Fibroblast of the aortic adventitia (primary cell): ENCODE measurements around the gene DECR2. TPM values are rescaled to one million over a fixed set of nuclear protein-coding genes. Genes with fewer than 3 reads are reported as not detected.
A peak's percentile ranks its signal among the peaks of the same experiment; 100 is the strongest.
"Not testable (repeated sequence)": the region's sequence is repeated elsewhere in the genome, so short reads cannot be mapped to it uniquely, and the experiment has no call there.

Source experiments
- DNase-seq: peaks from one replicate; pipeline ENCODE4 v3.0.0-alpha.2; 2010; ENCODE audit warnings: low read depth
- H3K4me3 ChIP-seq: 2 replicates; pipeline ENCODE4 v1.5.1; 2011; ENCODE audit warnings: low read depth, mild to moderate bottlenecking, control low read depth, low read length, moderate library complexity
- total RNA-seq: library from RNA; depleted of rRNA; stranded (reverse); fragments of >200 nt; gene quantifications from 2 replicates; pipeline ENCODE4 v1.2.3, GENCODE V29; 2012; ENCODE audit warnings: low replicate concordance
- TF ChIP-seq, protein P1 (sequence below): IDR thresholded peaks from 2 replicates; pipeline ENCODE4 v1.5.1; 2011; ENCODE audit warnings: mild to moderate bottlenecking, low read length, control low read depth, inconsistent platforms; ENCODE audit not compliant: insufficient read depth

DECR2 gene
- total RNA-seq, 1 donor, result 8.1 TPM

- DNase-seq, result no peak
- TF ChIP-seq, protein P1, sequence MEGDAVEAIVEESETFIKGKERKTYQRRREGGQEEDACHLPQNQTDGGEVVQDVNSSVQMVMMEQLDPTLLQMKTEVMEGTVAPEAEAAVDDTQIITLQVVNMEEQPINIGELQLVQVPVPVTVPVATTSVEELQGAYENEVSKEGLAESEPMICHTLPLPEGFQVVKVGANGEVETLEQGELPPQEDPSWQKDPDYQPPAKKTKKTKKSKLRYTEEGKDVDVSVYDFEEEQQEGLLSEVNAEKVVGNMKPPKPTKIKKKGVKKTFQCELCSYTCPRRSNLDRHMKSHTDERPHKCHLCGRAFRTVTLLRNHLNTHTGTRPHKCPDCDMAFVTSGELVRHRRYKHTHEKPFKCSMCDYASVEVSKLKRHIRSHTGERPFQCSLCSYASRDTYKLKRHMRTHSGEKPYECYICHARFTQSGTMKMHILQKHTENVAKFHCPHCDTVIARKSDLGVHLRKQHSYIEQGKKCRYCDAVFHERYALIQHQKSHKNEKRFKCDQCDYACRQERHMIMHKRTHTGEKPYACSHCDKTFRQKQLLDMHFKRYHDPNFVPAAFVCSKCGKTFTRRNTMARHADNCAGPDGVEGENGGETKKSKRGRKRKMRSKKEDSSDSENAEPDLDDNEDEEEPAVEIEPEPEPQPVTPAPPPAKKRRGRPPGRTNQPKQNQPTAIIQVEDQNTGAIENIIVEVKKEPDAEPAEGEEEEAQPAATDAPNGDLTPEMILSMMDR, result no peak
- H3K4me3 ChIP-seq, result peak overlapping the region; percentile 74
Observed at GRCh38 chr16:381012-381788, 20.5 kb upstream of the DECR2 start.

- peak; percentile 28 for DNase-seq
- peak within 1 kb of the TSS; percentile 79 for H3K4me3 ChIP-seq
- TF ChIP-seq, protein P1, result no peak
Observed at GRCh38 chr16:381789-382717, 19.6 kb upstream of the DECR2 start, which contains the start of gene PGAP6. PGAP6 (minus strand) TSS chr16:381978; CDS start chr16:381821, 157 bp downstream.

DNA sequence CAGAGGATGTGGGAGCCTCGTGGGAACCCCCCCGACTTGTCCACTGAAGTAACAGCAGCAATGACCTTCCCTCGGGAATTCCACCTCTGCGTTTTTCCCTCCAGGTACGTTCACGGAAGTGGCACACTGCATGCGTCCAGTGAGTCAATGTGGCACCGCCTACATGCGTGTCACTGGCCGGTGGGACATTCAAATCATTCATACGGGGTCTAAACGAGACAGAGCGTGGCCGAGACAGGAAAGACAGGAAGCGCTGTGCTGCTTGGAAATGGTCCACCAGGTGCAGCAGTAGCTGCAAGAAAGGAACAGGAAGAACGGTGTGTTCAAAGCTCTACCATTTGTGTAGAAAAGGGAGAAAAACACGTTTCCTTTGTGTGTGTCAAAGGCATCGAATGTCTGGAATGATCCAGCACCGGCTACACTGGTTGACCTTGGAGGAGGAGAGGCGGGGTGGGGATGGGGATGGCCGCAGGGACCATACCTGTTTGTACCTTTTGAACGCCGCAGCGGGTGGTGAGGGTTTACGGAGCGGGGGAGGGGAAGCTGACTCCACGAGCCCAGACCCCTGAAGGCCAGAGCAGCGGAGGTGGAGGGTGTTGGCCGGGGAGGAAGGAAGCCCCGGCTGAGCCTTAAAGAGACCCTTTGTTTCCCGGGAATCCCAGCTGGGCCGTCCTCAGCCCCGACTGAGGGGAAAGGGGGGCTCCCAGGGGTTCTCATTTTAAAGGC is 18.2 kb upstream of the DECR2 start:
- TF ChIP-seq, protein P1, result no peak
- no peak overlapping the region for H3K4me3 ChIP-seq
- DNase-seq, result no peak

GRCh38 chr16:386641-387156 is 15.0 kb upstream of the DECR2 start:
- no peak overlapping the region for H3K4me3 ChIP-seq
- TF ChIP-seq, protein P1, result no peak
- DNase-seq, result no peak

- peak; percentile 47 for DNase-seq
Observed at GRCh38 chr16:387761-388666, 13.7 kb upstream of the DECR2 start.

More at GRCh38 chr16:387761-388666, 13.7 kb upstream of the DECR2 start:
- not testable (repeated sequence) for H3K4me3 ChIP-seq
- TF ChIP-seq, protein P1, result peak; percentile 11
